Ectodermal cell (in vitro differentiated cells): Measurements from ENCODE around the gene MAP3K4.

ENCODE experiments used
- H3K27ac ChIP-seq: 2 replicates; pipeline ENCODE4 v1.7.0; 2013; ENCODE audit warnings: mild to moderate bottlenecking, low read depth, low read length; ENCODE audit not compliant: insufficient read depth, poor library complexity, severe bottlenecking
- H3K27me3 ChIP-seq: 2 replicates; pipeline ENCODE4 v1.7.0; 2013; ENCODE audit warnings: mild to moderate bottlenecking, low read length; ENCODE audit not compliant: insufficient read depth, control insufficient read depth, poor library complexity, severe bottlenecking
- H3K36me3 ChIP-seq: one replicate; pipeline ENCODE4 v1.7.0; 2013; ENCODE audit warnings: low read length; ENCODE audit not compliant: control insufficient read depth, insufficient read depth
- H3K4me1 ChIP-seq: one replicate; pipeline ENCODE4 v1.7.0; 2013; ENCODE audit warnings: low read length; ENCODE audit not compliant: control insufficient read depth, insufficient read depth
- H3K4me3 ChIP-seq: 2 replicates; pipeline ENCODE4 v1.7.0; 2013; ENCODE audit warnings: low read depth, low read length, control low read depth; ENCODE audit not compliant: insufficient read depth
- H3K9me3 ChIP-seq: 2 replicates; pipeline ENCODE4 v1.7.0; 2013; ENCODE audit warnings: mild to moderate bottlenecking, low read length, moderate library complexity; ENCODE audit not compliant: control insufficient read depth
- WGBS, 2 experiments: methylation state at CpG; one replicate each; pipeline ENCODE4 v1.1.7; 2013; ENCODE audit warnings: missing lambda C conversion rate in 2 of 2; 5-methylcytosine and 5-hydroxymethylcytosine counted together

MAP3K4 gene

DNA sequence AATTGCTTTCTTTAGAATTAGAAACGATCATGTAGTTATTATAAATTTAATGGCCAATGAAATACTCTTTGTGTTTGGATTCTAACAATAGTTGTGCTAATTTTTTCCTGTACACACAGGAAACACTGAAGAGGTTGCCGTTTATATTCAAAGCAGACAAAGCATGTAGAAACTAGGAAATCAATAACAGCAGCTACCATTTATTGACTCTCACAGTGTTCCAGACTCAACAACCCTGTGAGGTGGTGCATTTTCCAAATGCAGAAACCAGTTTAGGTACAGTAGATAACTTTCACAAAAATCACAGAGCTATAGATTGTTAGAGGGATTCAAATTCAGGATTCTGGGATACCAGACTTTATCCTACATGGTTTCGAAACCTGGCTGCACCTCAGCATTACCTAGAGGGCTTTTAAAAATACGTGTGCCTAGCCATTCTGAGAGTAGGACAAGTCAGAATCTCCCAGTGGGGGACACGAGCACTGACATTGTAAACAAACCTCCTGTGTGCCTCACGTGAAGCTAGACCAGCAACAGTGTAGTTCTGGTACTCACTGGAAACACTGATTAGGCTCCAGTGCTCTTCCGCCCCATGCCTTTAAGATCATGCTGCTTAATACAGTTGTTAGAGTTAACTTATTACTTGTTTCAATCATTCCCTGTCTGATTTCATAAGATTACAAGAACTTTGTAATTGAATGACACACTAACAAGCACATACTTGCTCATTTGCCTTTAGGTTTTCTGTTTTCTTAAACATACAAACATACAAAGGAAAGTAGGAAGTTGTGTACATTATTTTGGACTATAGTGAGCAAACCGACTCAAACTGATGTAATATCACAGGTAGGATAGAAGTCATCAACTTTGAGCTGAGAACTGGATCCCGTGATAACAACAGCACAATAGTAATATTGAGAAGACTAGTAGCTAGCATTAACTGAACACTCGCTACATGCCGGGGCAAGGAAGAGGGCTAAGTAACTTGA is 65.8 kb downstream of the MAP3K4 start:
- Histone ChIP-seq H3K36me3 (no peaks in the 10 kb centered on the region), H3K27me3 (no peaks in the 10 kb centered on the region), H3K4me1 (no peaks in the 10 kb centered on the region), H3K4me3 (no peak overlapping the region), H3K9me3 (no peaks in the 10 kb centered on the region), H3K27ac (no peak overlapping the region)
- 70 to 76% methylated on average over 9 to 11 of the region's 11 CpGs for WGBS, 2 experiments

DNA sequence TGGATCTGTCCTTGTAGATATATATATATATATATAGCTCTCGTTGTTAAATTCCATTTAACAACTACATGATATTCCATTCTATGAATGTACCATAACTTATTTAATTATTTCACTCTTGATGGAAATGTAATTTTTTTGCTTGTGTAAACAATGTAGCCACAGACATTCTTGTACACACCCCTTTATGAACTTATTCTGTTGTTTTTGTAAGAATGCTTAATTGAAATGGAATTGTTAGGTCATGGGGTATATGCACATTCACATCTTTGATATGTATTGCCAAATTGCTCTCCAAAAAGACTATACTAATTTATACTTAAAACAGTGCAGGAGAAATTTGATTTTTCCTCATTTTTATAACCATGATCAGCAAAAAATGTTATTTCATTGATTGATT is 67.2 kb downstream of the MAP3K4 start:
- Histone ChIP-seq H3K4me3 (no peak overlapping the region), H3K9me3 (no peaks in the 10 kb centered on the region), H3K36me3 (no peaks in the 10 kb centered on the region), H3K27ac (no peak overlapping the region), H3K4me1 (no peaks in the 10 kb centered on the region), H3K27me3 (no peaks in the 10 kb centered on the region)
- no CpG with 5 or more reads among the region's 1 CpG for WGBS, 2 experiments

DNA sequence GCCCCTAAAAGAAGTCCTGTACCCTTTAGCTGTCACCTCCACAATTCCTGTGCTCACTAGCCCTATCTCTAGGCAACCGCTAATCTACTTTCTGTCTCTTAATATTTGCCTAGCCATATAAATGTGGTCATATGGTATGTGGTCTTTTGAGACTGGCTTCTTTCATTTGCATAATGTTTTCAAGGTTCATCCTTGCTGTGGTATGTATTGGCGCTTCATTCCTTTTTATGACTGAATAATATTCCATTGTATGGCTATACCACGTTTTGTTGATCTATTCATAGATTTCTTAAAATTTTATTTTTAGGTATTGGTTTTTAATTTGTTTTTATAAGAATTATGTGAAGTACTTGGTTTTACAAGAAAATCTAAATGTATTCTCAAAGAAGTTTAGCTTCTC is 70.0 kb downstream of the MAP3K4 start:
- no peaks in the 10 kb centered on the region for H3K27me3 ChIP-seq
- H3K36me3 ChIP-seq: no peaks in the 10 kb centered on the region
- H3K4me3 ChIP-seq: no peak overlapping the region
- no peak overlapping the region for H3K27ac ChIP-seq
- H3K9me3 ChIP-seq: no peaks in the 10 kb centered on the region
- H3K4me1 ChIP-seq: no peaks in the 10 kb centered on the region
- WGBS, 2 experiments: 100% methylated on average over 1 to 2 of the region's 3 CpGs

- WGBS, 2 experiments: 97 to 98% methylated on average over 1 of the region's 1 CpG
- Histone ChIP-seq H3K9me3 (no peaks in the 10 kb centered on the region), H3K4me3 (no peak overlapping the region), H3K27me3 (no peaks in the 10 kb centered on the region), H3K27ac (no peak overlapping the region), H3K4me1 (peaks cover 7% of the 10 kb centered on the region), H3K36me3 (no peaks in the 10 kb centered on the region)
Observed at GRCh38 chr6:161064915-161065314, 73.3 kb downstream of the MAP3K4 start.

- Histone ChIP-seq H3K4me1 (peaks cover 7% of the 10 kb centered on the region), H3K36me3 (no peaks in the 10 kb centered on the region), H3K27ac (no peak overlapping the region), H3K4me3 (no peak overlapping the region), H3K9me3 (no peaks in the 10 kb centered on the region), H3K27me3 (no peaks in the 10 kb centered on the region)
- 92 to 100% methylated on average over 2 to 3 of the region's 3 CpGs for WGBS, 2 experiments
Observed at GRCh38 chr6:161066511-161066910, 74.9 kb downstream of the MAP3K4 start.

DNA sequence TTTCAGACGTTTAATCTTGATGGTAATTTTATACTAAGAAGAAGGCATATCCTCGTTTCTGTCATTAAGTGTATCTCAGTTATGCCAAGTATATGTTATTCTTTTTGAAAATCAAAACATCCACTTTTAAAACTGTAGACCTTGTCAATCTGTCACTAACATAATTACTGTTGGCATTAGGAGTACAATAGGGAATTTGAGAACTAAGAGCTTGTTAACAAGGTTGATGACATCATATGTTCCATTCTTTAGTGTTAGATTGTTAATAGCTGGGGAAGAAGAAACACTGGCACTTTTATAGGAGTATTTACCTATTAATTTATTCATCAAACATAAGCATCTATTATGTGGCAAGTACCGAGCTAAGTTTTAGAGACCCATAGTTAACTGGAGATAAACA is 76.2 kb downstream of the MAP3K4 start:
- peaks cover 7% of the 10 kb centered on the region for H3K4me1 ChIP-seq
- H3K27ac ChIP-seq: no peak overlapping the region
- WGBS, 2 experiments: 85 to 94% methylated on average over 1 to 2 of the region's 3 CpGs
- H3K36me3 ChIP-seq: no peaks in the 10 kb centered on the region
- H3K4me3 ChIP-seq: no peak overlapping the region
- no peaks in the 10 kb centered on the region for H3K9me3 ChIP-seq
- H3K27me3 ChIP-seq: no peaks in the 10 kb centered on the region

DNA sequence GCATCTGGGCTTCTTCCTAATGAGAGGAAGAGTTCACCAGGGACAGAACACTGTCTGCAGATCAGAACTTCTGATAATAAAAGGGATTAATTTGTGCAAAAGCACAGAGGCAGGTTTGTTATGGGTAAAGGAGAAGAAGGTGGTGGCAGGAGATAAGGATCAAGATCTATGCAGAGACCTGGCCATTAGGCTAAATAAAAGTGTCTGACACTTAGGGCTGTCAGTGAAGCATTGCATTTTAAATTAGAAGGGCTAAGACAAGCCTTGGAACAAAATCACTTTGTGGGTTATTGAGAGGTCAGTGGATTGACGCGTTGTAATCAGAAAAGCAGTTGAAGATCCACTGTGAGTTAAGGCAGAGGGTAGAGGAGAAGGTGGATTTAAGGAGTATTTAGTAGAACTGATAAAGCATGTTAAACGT is 76.8 kb downstream of the MAP3K4 start:
- Histone ChIP-seq H3K27me3 (no peaks in the 10 kb centered on the region), H3K9me3 (no peaks in the 10 kb centered on the region), H3K27ac (no peak overlapping the region), H3K4me3 (no peak overlapping the region), H3K36me3 (no peaks in the 10 kb centered on the region), H3K4me1 (peaks cover 7% of the 10 kb centered on the region)
- 87 to 88% methylated on average over 3 of the region's 3 CpGs for WGBS, 2 experiments

- H3K4me1 ChIP-seq: peaks cover 5% of the 10 kb centered on the region
- 84% methylated on average over 5 of the region's 5 CpGs for WGBS, 2 experiments
- no peaks in the 10 kb centered on the region for H3K27me3 ChIP-seq
- H3K27ac ChIP-seq: no peak overlapping the region
- H3K36me3 ChIP-seq: peaks cover 10% of the 10 kb centered on the region
- no peaks in the 10 kb centered on the region for H3K9me3 ChIP-seq
- no peak overlapping the region for H3K4me3 ChIP-seq
Observed at GRCh38 chr6:161073930-161074329, 82.4 kb downstream of the MAP3K4 start.

- Histone ChIP-seq H3K27me3 (no peaks in the 10 kb centered on the region), H3K9me3 (no peaks in the 10 kb centered on the region), H3K4me1 (peaks cover 5% of the 10 kb centered on the region), H3K27ac (no peak overlapping the region), H3K4me3 (no peak overlapping the region), H3K36me3 (peaks cover 10% of the 10 kb centered on the region)
- 92 to 96% methylated on average over 5 of the region's 5 CpGs for WGBS, 2 experiments
Observed at GRCh38 chr6:161074496-161075121, 83.0 kb downstream of the MAP3K4 start.

GRCh38 chr6:161076181-161076677 is 84.7 kb downstream of the MAP3K4 start:
- peaks cover 10% of the 10 kb centered on the region for H3K36me3 ChIP-seq
- no peaks in the 10 kb centered on the region for H3K27me3 ChIP-seq
- no peaks in the 10 kb centered on the region for H3K9me3 ChIP-seq
- peaks cover 5% of the 10 kb centered on the region for H3K4me1 ChIP-seq
- 80 to 82% methylated on average over 8 of the region's 8 CpGs for WGBS, 2 experiments
- no peak overlapping the region for H3K27ac ChIP-seq
- H3K4me3 ChIP-seq: no peak overlapping the region
